H4 (cell line): ENCODE measurements around the gene WDR5. TPM values are rescaled to one million over a fixed set of nuclear protein-coding genes. Genes with fewer than 3 reads are reported as not detected.

ENCODE experiments used
- DNase-seq: peaks from one replicate; pipeline ENCODE4 v3.0.0-alpha.2; 2015; ENCODE audit warnings: low spot score
- total RNA-seq: library from RNA; depleted of rRNA; stranded (reverse); fragments of >200 nt; shearing (Covaris generic); gene quantifications from 2 replicates; pipeline ENCODE4 v1.2.3, GENCODE V29; 2014

The WDR5 gene
- total RNA-seq, 1 experiment from 2014 or later, result 30.7 TPM

DNA sequence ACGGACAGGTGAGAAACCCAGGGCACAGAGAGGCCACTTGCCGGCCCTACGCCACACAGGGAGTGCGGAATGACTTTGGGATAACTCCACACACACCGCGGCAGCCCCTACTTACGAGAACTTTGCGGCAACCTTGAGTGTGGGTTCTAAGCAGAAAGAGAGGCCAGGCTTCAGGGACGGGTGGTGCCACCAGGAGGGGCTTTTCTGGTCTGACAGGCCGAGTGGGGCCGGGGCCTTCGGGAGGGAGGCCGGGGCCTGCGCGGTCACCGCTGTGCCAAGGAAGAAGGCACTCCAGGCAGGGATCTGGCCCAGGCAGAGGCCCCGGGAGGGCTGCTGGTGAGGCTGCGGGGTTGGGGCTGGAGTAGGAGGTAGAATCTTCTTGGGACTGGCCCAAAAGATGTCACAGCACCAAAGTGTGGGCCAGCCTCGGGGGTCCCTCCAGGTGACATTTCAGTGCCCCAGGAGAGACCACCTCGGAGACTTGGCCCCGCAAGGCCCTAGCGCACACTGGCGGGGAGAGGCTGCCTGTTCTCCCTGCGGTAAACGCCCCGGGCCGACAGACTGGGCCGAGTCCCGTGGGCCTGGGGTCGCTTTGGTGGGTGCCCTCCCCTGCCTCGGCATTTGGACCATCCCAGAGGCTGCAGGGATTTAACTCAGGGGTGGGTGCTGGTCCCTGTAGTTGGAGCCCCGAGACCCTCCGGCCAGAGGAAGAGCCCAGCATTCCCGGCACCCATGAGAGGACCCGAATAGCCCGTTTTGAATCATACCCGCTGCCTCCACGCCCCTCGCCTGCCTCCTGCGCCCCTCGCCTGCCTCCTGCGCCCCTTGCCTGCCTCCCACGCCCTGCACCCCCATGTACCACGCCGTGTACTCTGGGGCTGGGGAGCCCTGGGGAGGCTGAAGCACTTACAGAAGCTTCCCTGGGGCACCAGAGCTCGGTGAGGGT is 37.5 kb downstream of the WDR5 start:
- DNase-seq, result no peak

DNA sequence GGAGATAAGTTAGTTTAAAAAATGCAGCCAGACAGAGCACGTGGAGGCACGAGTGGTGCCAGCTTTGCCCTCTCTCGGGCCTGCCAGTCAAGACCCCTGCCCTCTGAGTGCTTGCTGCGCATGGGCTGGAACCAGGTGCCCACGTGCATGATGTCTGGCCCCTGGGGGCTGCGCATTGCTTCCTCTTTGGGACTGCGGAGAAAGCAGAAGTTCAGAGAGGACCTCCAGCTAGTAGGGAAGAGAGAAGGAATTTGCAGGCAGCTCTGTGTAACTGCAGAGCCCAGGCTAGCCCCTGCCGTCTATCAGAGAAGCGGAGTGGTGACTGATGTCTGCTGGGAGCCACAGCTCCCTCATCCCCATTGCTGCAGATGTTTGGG is 38.2 kb downstream of the WDR5 start:
- no peak for DNase-seq

DNA sequence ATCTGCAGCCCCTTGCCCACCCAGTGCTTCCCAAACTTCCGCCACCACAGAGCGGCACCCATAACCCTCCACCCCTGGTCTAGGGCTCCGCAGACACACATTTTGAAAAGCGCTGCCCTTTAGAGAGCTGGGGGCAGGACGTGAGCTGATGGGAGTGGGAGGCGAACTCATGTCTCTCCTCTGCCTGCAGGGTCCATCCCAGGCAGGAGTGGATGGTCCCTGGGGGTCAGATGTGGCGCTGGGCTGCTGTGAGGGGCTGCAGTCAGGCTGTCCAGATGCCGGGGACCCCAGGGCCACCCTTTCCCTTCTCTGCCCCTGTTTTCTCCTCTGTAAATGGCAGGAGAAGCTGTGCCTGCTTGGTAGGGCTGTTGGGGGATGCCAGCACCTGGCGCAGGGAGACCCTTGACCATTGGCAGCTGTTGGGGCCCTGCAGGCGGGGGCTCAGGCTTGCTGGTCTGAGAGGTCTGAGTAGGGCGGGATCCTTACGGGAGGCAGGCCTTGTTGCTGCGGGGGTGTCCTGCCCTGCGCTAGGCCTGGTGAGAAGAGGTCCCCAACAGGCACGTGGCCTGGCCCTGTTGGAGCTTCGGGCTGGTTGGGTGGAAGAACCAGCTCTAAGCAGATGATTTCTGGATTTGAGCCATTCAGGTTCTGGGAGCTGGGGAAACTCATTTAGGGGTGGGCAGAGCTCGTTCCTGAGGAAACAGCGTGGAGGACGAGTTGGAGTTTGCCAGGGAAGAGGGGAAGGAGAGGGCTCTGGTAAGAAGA is 38.8 kb downstream of the WDR5 start:
- DNase-seq, result no peak

DNA sequence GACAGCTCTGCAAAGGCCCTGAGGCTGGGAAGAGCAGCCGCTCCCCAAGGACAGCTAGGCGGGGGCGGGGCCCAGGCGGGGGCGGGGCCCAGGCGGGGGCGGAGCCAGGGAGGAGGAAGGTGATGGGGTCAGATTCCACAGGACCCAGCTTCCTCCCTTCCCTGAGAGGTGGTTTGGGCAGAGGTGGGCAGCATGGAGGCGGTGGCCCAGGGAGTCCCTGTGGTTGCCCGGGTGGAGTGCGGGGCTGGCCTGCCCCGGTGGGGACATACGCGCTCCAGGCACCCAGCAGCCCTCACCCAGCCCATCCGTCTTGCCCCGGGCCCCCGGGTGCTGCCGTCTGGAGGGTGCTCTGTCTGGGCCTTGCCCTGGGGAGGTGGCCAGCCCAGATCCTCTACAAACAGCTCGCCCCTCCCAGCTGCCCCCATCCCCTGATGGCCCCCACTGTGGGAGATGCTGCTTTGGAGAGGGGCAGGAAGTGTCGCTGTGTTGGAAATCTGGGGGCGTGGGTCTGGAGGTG is 39.5 kb downstream of the WDR5 start:
- no peak for DNase-seq

DNA sequence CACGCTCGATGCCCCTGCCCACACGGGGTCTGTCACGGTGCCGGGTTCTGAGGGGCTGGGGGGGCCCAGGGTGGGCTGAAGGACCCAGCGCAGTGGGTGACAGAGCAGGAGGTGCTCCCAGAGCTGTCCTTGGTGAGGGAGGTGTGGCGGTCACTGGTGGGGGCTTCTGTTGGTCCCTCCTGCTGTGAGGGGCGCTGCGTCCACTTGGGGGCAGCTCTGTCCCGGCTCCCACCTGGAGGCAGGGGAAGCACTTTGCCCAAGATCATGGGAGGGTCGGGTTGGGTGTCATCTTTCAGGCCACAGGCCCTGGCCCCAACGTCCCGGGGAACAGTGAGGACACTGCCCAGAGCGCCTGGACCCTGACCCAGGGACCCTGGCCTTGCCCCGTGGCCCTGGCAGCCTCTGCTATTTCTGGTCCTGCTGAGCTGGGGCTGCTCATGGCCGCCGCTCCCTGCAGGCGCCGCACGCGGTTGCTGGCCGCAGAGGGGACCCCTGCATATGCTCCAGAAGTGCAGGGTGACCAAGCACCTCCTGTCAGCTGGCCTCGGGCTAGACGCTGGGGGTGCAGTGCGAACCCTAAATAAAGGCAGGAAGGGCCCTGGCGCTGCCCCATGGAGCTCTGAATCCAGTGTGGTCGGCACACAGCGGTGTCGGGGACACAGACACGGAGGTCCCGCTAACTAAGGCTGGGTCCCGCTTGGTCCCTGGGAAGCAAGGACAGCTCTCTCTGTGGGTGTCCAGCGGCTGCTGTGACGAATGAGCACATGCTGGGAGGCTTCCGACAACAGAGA is 40.1 kb downstream of the WDR5 start:
- no peak for DNase-seq

DNA sequence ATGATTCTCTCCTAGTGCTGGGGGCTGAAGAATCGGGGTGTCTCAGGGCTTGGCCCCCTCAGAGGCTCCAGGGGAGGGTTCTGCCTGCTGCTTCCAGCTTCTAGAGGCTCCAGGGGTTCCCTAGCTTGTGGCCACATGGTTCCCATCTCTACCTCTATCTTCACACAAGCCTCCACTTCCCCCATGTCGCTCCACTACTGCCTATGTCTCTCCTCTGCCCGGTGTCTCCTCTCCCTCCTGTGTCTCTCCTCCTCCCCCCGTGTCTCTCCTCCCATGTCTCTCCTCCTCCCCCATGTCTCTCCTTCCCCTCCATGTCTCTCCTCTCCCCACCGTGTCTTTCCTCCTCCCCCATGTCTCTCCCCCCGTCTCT is 40.7 kb downstream of the WDR5 start:
- DNase-seq, result no peak

DNA sequence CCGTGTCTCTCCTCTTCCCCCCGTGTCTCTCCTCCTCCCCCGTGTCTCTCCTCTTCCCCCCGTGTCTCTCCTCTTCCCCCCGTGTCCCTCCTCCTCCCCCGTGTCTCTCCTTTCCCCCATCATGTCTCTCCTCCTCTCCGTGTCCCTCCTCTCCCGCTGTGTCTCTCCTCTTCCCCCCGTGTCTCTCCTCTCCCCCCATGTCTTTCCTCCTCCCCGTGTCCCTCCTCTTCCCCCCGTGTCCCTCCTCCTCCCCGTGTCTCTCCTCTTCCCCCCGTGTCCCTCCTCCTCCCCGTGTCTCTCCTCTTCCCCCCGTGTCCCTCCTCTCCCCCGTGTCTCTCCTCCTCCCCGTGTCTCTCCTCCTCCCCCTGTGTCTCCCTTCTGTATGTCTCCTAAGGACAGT is 41.3 kb downstream of the WDR5 start:
- DNase-seq, result no peak

DNA sequence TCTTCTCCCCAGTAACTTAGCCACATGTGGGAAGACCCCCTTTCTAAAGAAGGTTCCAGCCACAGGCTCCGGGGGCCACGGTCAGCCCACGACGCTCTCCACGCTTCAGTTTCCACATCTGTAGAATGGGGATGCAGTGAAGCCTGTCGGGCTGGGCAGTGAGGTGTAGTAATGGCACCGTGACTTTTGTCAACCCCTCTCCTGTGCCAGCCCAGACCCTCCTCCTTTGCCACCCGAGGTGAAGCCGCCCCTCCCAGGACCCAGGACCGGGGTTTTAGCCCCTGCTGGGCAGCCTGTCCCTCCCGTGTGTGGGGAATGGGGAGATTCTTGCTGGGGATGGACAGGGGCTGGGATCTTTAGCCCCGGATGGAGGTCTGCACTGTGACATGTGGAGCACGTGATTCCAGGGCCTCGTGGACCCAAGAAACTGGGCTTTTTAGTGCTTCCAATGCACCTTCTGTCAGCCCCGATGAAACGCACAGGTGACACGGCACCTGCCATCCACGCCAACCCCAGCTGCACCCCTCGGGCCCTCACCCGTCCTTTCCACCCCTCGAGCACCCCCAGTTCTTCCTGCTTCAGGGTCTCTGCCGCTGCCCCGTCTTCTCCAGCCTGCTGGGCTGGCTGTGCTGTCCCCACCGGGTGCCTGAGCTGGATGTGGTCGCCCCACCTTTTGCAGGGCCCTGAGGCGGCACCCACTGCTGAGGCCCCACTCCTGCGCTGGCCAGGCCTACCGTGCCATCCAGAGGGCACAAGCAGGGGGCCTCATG is 41.9 kb downstream of the WDR5 start:
- DNase-seq, result no peak

DNA sequence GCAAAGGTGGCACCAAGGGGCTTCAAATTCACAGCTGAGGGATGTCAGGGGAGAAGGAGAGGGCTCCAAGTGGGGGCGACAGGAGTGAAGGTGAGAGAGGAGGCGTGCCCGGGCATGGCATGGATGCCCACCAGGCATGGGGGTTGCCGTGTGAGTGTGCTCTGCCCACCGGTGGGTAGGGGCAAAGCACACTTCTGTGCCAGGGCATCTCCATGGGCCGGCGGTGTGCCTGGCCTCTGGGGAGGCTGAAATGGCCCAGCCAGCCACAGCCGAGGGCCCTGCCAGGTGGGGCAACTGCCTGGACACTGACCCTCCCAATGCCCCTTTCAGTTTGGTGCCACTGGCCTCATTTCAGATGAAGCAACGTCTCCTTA is 42.5 kb downstream of the WDR5 start:
- no peak for DNase-seq

DNA sequence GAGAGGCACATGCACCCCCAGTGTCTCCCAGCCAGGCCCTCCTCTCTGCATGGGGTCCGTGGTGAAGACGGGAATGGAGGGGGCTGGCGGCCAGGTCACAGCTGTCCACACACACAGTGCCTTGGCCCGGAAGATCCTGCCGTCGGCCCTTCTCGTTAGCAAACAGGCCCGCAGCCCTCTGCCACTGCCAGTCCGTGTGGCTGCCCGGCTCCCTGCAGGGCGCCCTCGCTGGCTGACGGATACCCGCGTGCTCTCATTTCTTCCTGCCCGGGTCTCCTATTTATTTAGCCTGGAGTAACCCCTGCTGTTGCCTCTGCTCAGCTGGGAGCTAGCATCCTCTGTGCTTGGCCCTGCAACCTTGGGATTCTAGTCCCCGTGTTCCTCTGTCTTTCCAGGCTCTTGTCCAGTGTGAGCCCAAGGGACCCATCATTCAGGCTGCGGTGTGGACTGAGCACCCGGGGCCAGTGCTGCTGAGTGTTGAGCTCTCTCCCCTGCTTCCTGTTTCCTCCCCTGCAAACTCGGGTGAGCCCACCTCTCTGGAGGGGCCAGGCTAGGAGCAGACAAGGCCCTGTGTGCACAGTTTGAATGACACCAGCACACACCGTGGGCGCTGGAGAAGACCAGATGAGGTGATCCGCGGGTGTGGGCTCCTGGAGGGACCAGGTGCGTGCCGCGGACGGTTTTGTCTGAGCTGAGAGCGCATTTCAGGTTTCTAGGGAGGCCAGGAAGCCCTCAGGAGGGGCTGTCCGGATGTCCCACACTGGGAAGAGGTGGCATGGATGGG is 43.1 kb downstream of the WDR5 start:
- no peak for DNase-seq

DNA sequence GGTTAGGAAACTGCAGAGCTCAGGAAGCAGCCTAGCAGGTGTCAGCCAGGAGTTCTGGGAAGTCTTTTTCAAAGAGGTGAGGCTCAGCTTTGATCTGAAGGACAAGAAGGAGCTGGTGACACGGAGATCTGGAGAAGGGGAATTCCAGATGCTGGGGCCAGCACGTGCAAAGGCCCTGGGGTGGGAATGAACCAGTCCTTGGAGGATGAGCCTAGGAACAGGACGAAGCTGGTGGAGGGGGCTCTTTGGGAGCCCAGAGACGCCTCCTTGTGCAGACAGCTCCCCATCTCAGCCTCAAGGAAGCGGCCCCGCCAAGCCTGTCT is 43.7 kb downstream of the WDR5 start:
- DNase-seq, result no peak

DNA sequence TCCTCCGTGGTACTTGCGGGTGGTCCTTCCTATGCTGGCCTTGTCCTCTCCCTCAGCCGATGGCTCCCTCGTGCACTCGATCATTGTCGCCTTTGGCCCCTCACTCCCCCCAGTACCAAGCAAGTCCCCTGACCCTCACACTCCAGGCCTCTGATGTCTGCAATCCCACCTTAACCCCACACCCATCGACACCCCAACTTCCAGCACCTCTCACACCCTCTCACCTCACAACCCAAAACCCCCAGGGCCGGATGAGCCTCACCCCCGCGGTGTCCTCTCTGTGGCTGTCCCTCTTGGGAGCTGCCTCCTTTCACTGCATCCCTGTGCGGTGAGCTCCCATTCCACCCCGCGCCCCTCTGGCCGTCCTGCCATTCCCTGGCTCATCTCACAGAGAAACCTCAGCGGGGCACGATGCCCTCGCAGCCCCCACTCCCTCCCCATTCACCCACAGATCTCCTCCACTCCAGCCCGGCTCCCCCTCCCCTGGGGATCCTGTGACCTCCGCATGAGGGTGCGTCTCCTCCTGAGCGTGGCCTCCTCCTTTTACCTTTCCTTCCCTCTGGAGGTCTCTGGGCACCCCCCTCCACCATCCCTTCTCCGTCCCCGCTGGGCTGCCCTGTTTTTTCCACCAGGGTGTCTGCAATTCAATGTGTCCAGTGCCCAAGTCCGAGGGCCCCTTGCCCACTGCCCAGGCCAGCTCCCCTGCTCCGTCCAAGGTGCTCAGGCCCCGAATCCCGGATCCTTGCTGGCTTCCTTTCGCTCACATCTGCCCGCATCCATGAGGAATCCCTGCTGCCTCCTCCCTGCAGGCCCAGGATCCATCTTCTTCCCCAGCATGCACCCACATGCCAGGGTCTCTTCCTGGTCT is 44.3 kb downstream of the WDR5 start:
- DNase-seq, result no peak

DNA sequence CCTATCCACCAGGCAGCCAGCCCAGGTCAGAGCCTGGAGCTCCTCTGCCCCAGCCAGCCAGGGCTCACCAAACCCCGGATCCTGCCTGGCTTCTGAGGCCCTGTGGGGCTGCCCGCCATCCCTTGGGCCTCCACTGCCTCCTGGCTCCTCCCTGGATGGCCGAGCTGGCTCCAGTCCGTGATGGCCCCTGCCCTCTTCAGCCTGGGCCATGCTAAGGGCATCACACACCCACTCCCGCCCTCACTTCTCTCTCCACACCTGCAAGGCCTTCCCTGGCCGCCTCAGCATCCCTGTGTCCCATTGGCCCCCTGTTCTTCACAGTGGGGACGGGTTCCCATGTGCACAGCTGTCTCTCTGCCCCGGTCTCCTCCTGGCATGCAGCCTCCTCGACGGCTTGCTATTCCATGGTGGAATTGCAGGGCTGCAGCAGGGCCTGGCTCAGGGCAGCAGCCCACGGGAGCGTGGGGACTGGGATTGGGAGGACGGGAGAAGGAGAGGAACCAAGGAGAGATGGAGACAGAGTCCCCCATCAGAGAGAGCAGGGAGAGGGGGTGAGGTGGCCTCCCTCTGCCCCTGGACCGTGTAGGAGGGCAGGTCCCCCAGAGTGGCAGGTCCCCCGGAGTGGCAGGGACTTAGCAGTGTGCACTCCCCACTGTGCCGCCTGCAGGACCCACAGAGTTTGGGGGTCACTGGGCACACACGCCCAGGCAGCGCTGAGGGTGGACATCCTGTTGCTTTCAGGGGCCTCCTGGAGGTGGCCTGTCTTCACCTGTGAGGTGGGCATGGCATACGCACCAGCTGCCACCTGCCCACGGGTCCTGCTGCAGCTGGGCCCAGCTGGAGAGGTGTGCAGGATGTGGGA is 45.1 kb downstream of the WDR5 start:
- no peak for DNase-seq

DNA sequence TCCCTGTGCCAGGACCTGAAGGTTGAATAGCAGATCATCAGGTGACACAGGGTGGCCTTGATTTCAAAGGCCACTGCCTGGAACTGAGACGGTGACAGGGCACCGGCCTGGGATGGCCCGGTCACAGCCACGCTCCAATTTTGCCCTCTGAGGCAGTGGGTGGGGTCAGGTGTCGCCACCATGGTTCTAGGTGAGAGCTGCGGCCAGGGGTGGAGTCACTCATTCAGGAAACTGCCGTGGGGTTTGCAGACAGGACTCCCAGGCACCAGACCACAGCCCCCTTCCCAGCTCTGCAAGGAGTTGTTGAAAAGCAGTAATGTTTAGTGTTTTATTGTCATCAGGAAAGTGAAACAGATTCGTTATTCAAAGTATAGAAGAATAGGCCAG is 45.8 kb downstream of the WDR5 start:
- no peak for DNase-seq

DNA sequence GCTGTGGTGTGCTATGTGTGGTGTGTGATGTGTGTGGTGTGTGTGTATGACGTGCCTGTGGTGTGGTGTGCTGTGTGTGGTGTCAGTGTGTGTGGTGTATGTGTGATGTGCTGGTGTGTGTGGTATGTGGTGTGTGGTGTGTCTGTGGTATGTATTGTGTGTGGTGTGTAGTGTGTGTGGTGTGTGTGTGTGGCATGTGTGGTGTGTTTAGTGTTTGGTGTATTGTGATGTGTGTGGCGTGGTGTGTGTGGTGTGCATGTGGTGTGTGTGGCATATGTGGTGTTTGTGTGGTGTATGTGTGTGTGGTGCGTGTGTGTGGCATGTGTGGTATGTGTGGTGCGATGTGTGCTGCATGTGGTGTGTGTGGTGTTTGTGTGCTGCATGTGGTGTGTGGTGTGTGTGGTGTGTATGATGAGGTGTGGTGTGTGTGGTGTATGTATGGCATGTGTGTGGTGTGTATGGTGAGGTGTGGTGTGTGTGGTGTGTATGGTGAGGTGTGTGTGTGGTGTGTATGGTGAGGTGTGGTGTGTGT is 46.7 kb downstream of the WDR5 start:
- DNase-seq, result no peak

DNA sequence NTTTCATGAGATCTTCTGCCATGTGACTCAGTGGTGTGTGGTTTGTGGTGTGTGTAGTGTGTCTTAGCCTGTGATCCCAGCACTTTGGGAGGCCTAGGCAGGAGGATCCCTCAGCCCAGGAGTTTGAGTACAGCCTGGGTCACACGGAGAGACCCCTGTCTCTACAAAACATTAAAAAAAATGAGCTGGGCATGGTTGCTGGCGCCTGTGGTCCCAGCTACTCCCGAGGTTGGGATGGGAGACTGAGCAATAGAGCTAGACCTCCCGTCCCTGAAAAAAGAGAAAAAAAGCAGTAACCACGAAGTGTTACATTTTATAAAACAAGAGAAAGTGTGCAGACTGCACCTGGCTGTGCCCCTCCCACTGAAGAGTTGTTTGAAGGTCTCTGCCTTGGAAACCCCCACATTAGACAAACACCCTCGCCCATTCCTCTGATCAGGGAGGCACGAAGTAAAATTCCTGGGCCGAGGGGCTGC is 49.7 kb downstream of the WDR5 start:
- DNase-seq, result no peak

DNA sequence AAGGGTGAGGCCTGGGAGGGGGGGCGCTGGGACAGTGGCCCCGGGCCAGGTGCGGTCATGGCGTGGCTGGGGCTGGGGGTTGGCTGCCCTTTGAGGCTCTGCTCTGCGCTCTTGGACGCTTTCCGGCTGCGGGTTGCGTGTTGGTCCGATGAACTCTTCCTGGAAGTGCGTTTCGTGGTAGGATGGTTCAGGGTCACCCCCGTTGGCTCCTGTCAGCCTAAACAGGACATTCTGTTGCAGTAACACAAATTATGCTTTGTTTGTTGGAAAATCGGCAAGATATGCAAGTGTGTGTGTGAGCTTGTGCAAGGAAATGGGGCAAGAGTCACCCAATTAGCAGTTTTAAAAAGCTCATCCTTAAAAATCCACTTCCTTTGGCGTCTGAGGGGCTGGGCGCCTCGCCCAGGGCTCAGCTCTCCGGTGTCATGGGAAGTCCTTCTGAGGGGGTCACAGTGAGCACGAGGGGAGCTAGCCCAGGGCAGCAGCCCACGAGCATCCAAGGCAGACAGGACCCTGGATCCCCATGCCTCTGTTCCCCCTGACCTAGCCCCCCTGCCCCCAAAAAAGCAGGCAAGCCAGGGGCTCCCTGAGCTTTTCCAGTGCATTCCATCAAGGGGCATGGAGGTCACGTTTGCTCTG is 50.7 kb downstream of the WDR5 start:
- no peak for DNase-seq

DNA sequence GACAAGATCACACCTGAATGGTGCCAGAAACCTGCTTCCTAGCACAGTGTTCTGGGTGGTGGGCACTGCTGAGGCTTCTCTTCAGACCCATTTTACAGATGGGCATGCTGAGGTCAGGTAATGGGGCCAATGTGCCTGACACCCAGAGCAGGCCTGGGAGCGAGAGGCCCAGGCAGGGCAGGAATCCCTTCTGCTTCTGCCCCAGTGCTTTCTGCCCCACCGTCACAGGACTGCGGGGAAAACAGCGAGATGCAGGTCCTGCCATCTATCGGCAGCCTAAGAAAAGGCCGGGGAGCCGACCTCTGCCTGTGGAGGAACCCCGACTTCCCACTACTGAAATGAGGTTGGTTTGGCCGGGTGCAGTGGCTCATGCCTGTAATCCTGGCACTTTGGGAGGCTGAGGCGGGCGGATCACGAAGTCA is 51.2 kb downstream of the WDR5 start:
- no peak for DNase-seq
